HCT116 (cell line): ENCODE data around the gene LIN52.

Experiments
- EGR1 ChIP-seq: IDR thresholded peaks from 2 replicates; pipeline ENCODE4 v1.6.1; 2012; ENCODE audit warnings: low read depth
- ELF1 ChIP-seq: IDR thresholded peaks from 2 replicates; pipeline ENCODE4 v1.6.1; 2012; ENCODE audit warnings: low read depth, borderline replicate concordance
- EZH2 ChIP-seq: fragments of 200-600 bp; sonication (generic); IDR thresholded peaks from 2 replicates; pipeline ENCODE4 v1.6.1; 2017; ENCODE audit warnings: antibody characterized with exemption, mixed run types
- EZH2phosphoT487 ChIP-seq: fragments of 200-600 bp; IDR thresholded peaks from 2 replicates; pipeline ENCODE4 v1.6.1; 2018; ENCODE audit warnings: antibody characterized with exemption, borderline replicate concordance
- JUND ChIP-seq: IDR thresholded peaks from 2 replicates; pipeline ENCODE4 v1.6.1; 2012
- POLR2A ChIP-seq: IDR thresholded peaks from 2 replicates; pipeline ENCODE4 v1.7.0; 2011; ENCODE audit warnings: borderline replicate concordance; ENCODE audit not compliant: insufficient read depth, insufficient read length; ENCODE audit errors: extremely low read depth
- POLR2AphosphoS5 ChIP-seq: IDR thresholded peaks from 2 replicates; pipeline ENCODE4 v1.6.1; 2011; ENCODE audit warnings: mild to moderate bottlenecking, low read depth, low read length, moderate library complexity
- SIN3A ChIP-seq: IDR thresholded peaks from 2 replicates; pipeline ENCODE4 v1.6.1; 2012; ENCODE audit warnings: low read depth
- SRF ChIP-seq: IDR thresholded peaks from 2 replicates; pipeline ENCODE4 v1.6.1; 2012; ENCODE audit warnings: low read depth
- YY1 ChIP-seq: IDR thresholded peaks from 2 replicates; pipeline ENCODE4 v1.6.1; 2011; ENCODE audit warnings: low read length, low read depth, moderate library complexity, mild to moderate bottlenecking; ENCODE audit not compliant: insufficient replicate concordance; ENCODE audit errors: extremely low read depth
- TF ChIP-seq, protein P1 (sequence below), 3 experiments: fragments of 200-600 bp in 1 of 3; sonication (generic) in 1 of 3; IDR thresholded peaks in 2 of 3; conservative IDR thresholded peaks in 1 of 3; 2 replicates each; pipeline ENCODE4 v1.5.1; 2012 to 2017; ENCODE audit warnings: low read depth in 2 of 3, low read length in 2 of 3, antibody characterized with exemption in 1 of 3, borderline replicate concordance in 1 of 3, control low read depth in 1 of 3, mild to moderate bottlenecking in 1 of 3, mixed read lengths in 1 of 3, mixed run types in 1 of 3, moderate library complexity in 1 of 3; ENCODE audit not compliant: insufficient read depth in 1 of 3
- TF ChIP-seq, protein P2 (sequence below): IDR thresholded peaks from 2 replicates; pipeline ENCODE4 v1.6.1; 2012; ENCODE audit warnings: low read depth
- TF ChIP-seq, protein P3 (sequence below): IDR thresholded peaks from 2 replicates; pipeline ENCODE4 v1.6.1; 2012
- TF ChIP-seq, protein P4 (sequence below): IDR thresholded peaks from 2 replicates; pipeline ENCODE4 v1.6.1; 2011; ENCODE audit warnings: mild to moderate bottlenecking, low read length, moderate library complexity; ENCODE audit not compliant: insufficient replicate concordance; ENCODE audit errors: extremely low read depth

DNA sequence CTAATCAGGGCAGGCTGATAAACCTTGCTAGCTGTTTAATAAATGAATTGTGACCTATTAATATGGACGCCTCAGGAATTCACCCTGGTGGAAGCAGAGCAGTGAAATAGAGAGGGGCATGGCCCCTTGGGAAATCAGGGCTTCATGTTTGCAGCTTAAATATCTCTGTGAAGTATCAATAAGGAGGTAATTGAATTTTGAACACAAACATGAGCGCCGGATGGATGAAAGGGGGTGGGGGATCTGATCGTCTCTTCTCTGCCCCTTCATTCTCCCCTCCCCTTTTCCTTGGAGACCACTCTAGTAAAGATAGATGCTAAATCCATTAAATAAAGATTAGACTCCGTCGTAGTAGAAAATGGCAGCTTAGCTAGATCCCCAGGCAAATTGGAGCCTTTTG is 70.5 kb downstream of the LIN52 start:
- TF ChIP-seq POLR2A: no peak
- TF ChIP-seq, protein P1, sequence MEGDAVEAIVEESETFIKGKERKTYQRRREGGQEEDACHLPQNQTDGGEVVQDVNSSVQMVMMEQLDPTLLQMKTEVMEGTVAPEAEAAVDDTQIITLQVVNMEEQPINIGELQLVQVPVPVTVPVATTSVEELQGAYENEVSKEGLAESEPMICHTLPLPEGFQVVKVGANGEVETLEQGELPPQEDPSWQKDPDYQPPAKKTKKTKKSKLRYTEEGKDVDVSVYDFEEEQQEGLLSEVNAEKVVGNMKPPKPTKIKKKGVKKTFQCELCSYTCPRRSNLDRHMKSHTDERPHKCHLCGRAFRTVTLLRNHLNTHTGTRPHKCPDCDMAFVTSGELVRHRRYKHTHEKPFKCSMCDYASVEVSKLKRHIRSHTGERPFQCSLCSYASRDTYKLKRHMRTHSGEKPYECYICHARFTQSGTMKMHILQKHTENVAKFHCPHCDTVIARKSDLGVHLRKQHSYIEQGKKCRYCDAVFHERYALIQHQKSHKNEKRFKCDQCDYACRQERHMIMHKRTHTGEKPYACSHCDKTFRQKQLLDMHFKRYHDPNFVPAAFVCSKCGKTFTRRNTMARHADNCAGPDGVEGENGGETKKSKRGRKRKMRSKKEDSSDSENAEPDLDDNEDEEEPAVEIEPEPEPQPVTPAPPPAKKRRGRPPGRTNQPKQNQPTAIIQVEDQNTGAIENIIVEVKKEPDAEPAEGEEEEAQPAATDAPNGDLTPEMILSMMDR (IDR thresholded peaks at IDR 0.05 in 2 of 3, conservative IDR thresholded peaks at IDR 0.05 in 1 of 3; ENCODE audit: borderline replicate concordance in 1 of 3, insufficient read depth in 1 of 3, low read depth in 2 of 3, low read length in 2 of 3): no peak
- TF ChIP-seq POLR2AphosphoS5: no peak
- no peak for TF ChIP-seq JUND
- no peak for TF ChIP-seq EZH2
- TF ChIP-seq, protein P2, sequence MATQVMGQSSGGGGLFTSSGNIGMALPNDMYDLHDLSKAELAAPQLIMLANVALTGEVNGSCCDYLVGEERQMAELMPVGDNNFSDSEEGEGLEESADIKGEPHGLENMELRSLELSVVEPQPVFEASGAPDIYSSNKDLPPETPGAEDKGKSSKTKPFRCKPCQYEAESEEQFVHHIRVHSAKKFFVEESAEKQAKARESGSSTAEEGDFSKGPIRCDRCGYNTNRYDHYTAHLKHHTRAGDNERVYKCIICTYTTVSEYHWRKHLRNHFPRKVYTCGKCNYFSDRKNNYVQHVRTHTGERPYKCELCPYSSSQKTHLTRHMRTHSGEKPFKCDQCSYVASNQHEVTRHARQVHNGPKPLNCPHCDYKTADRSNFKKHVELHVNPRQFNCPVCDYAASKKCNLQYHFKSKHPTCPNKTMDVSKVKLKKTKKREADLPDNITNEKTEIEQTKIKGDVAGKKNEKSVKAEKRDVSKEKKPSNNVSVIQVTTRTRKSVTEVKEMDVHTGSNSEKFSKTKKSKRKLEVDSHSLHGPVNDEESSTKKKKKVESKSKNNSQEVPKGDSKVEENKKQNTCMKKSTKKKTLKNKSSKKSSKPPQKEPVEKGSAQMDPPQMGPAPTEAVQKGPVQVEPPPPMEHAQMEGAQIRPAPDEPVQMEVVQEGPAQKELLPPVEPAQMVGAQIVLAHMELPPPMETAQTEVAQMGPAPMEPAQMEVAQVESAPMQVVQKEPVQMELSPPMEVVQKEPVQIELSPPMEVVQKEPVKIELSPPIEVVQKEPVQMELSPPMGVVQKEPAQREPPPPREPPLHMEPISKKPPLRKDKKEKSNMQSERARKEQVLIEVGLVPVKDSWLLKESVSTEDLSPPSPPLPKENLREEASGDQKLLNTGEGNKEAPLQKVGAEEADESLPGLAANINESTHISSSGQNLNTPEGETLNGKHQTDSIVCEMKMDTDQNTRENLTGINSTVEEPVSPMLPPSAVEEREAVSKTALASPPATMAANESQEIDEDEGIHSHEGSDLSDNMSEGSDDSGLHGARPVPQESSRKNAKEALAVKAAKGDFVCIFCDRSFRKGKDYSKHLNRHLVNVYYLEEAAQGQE: no peak
- TF ChIP-seq YY1: no peak
- TF ChIP-seq, protein P3, sequence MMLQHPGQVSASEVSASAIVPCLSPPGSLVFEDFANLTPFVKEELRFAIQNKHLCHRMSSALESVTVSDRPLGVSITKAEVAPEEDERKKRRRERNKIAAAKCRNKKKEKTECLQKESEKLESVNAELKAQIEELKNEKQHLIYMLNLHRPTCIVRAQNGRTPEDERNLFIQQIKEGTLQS: no peak
- TF ChIP-seq EZH2phosphoT487: no peak
- TF ChIP-seq, protein P4, sequence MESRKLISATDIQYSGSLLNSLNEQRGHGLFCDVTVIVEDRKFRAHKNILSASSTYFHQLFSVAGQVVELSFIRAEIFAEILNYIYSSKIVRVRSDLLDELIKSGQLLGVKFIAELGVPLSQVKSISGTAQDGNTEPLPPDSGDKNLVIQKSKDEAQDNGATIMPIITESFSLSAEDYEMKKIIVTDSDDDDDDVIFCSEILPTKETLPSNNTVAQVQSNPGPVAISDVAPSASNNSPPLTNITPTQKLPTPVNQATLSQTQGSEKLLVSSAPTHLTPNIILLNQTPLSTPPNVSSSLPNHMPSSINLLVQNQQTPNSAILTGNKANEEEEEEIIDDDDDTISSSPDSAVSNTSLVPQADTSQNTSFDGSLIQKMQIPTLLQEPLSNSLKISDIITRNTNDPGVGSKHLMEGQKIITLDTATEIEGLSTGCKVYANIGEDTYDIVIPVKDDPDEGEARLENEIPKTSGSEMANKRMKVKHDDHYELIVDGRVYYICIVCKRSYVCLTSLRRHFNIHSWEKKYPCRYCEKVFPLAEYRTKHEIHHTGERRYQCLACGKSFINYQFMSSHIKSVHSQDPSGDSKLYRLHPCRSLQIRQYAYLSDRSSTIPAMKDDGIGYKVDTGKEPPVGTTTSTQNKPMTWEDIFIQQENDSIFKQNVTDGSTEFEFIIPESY: no peak
- TF ChIP-seq EGR1: no peak
- TF ChIP-seq SRF: no peak
- no peak for TF ChIP-seq ELF1
- TF ChIP-seq SIN3A: no peak
